Uterus (tissue), 4 donors: ENCODE results near the gene SRRM2. TPM values are rescaled to one million over a fixed set of nuclear protein-coding genes. Genes with fewer than 3 reads are reported as not detected.

ENCODE experiments used
- DNase-seq, 2 donors: peaks; one replicate each; pipeline ENCODE4 v3.0.0-alpha.2; 2019 to 2020
- H3K27ac ChIP-seq, 2 donors: fragments of 200-600 bp; sonication (generic); 1 replicate in 1 of 2; 2 replicates in 1 of 2; pipeline ENCODE4 v1.5.1; 2016 to 2018
- H3K27me3 ChIP-seq, 2 donors: fragments of 200-600 bp; sonication (generic); one replicate each; pipeline ENCODE4 v1.5.1; 2018 to 2019; ENCODE audit warnings: control low read depth in 1 of 2
- H3K36me3 ChIP-seq, 2 donors: fragments of 200-600 bp; sonication (generic); one replicate each; pipeline ENCODE4 v1.5.1; 2019; ENCODE audit warnings: control low read depth in 1 of 2
- H3K4me1 ChIP-seq, 2 donors: fragments of 200-600 bp; sonication (generic); one replicate each; pipeline ENCODE4 v1.5.1; 2018 to 2019; ENCODE audit warnings: control low read depth in 1 of 2
- H3K4me3 ChIP-seq, 2 donors: fragments of 200-600 bp; sonication (generic); 1 replicate in 1 of 2; 2 replicates in 1 of 2; pipeline ENCODE4 v1.5.1; 2018 to 2019; ENCODE audit warnings: mild to moderate bottlenecking in 1 of 2
- H3K9me3 ChIP-seq, 2 donors: fragments of 200-600 bp; sonication (generic); one replicate each; pipeline ENCODE4 v1.5.1; 2019; ENCODE audit warnings: control low read depth in 1 of 2
- CTCF ChIP-seq, 4 experiments: fragments of 200-600 bp in 2 of 4; fragments of 450-650 bp in 2 of 4; sonication (generic) in 2 of 4; IDR thresholded peaks; one replicate each; pipeline ENCODE4 v1.5.1; 2016 to 2019; ENCODE audit warnings: antibody characterized with exemption in 4 of 4, mild to moderate bottlenecking in 2 of 4, moderate library complexity in 1 of 4
- POLR2A ChIP-seq, 2 donors: fragments of 450-650 bp; IDR thresholded peaks; one replicate each; pipeline ENCODE4 v1.6.1; 2016; ENCODE audit warnings: antibody characterized with exemption in 2 of 2, mild to moderate bottlenecking in 1 of 2, moderate library complexity in 1 of 2
- intact Hi-C: fragments of 100-400 bp; cut with DNase I; formaldehyde crosslinking; loops from one replicate; pipeline ENCODE4 v1.15.1; 2023; ENCODE audit warnings: low total_unique reads
- total RNA-seq, 4 donors: library from RNA; depleted of rRNA in 3 of 4; stranded (reverse); fragments of >200 nt in 3 of 4; gene quantifications; one replicate each; pipeline versions ENCODE4 v1.1.0 to v1.2.4, GENCODE V29; 2014 to 2023
- donor health status: DM: yes; HTN: yes; CAD: no.

SRRM2 gene
- total RNA-seq, 4 donors from 2014 or later: 92.7 to 900 (median 121) TPM

- intact Hi-C loops: no loop called here
- DNase-seq: no peak
Observed at GRCh38 chr16:2724816-2725348, 27.6 kb upstream of the SRRM2 start.

DNA sequence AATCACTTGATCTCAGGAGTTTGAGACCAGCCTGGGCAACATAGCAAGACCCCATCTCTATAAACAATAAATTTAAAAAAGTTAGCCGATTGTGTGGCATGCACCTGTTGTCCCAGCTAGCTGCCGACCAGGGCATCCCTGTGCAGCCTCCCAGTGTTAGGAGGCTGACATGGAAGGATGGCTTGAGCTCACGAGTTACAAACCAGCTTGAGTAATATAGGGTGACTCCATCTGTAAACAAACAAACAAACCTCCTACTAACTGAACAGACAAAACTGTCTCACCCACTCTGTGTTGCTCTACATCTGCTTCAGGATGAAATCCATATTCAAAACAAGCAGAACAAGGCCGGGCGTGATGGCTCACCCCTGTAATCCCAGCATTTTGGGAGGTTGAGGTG, 25.5 kb upstream of the SRRM2 start:
- TF ChIP-seq CTCF (IDR thresholded peaks at IDR 0.05) (no peak), POLR2A (IDR thresholded peaks at IDR 0.05) (no peak)
- intact Hi-C loops: no loop called here
- Histone ChIP-seq H3K27ac (no peak overlapping the region), H3K27me3 (no peaks in the 10 kb centered on the region), H3K9me3 (no peaks in the 10 kb centered on the region), H3K4me3 (no peak overlapping the region), H3K36me3 (no peaks in the 10 kb centered on the region), H3K4me1 (no peaks in the 10 kb centered on the region)
- no peak for DNase-seq

More at GRCh38 chr16:2724816-2725348, 27.6 kb upstream of the SRRM2 start:
- H3K9me3 ChIP-seq: no peaks in the 10 kb centered on the region
- H3K27ac ChIP-seq: no peak overlapping the region
- no peak overlapping the region for H3K4me3 ChIP-seq
- TF ChIP-seq CTCF (IDR thresholded peaks at IDR 0.05): no peak
- TF ChIP-seq POLR2A (IDR thresholded peaks at IDR 0.05): no peak
- H3K4me1 ChIP-seq: no peaks in the 10 kb centered on the region
- no peaks in the 10 kb centered on the region for H3K27me3 ChIP-seq
- no peaks in the 10 kb centered on the region for H3K36me3 ChIP-seq

DNA sequence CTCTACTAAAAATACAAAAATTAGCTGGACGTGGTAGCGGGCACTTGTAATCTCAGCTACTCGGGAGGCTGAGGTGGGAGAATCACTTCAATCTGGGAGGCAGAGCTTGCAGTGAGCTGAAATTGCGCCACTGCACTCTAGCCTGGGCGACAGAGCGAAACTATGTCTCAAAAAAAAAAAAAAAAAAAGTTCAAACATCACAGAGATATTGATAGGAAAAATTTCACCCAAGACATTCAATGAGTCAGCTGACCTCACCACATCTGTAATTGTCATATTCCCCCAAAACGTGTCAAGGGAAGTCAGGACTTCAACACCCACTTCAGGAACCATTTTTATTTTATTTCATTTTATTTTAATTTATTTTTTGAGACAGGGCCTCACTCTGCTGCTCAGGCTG, 24.4 kb upstream of the SRRM2 start:
- no peak for DNase-seq
- no peaks in the 10 kb centered on the region for H3K4me1 ChIP-seq
- H3K4me3 ChIP-seq: no peak overlapping the region
- TF ChIP-seq CTCF (IDR thresholded peaks at IDR 0.05) (no peak), POLR2A (IDR thresholded peaks at IDR 0.05) (no peak)
- no peaks in the 10 kb centered on the region for H3K9me3 ChIP-seq
- H3K27me3 ChIP-seq: no peaks in the 10 kb centered on the region
- intact Hi-C loops: no loop called here
- no peak overlapping the region for H3K27ac ChIP-seq
- H3K36me3 ChIP-seq: no peaks in the 10 kb centered on the region

DNA sequence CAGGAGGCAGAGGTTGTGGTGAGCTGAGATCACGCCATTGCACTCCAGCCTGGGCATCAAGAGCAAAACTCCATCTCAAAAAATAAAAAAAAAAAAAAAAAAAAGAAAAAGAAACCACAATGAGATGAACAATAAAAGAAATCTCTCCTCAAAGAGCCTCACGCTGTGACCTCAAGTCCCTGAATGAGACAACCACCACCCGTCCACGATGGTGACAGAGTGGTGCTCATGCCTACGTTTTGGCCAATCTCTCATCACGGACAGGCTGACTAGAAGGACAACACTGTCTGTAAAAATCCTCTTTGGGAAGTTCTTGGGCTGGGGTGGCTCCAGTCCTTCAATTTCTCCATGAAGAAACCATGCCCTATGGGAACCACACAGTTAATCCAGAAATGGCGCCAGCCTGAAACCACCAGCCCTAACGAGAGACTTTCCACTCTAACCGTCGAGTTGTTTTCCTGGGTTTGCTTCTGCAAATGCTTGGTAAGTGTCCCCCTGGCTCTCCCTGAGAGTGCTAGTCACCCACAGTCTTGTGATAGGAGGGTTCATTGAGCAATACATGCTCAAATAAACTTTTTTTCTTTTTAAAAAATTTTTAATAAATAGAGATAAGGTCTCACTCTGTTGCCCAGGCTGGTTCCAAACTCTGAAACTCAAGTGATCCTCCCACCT, 17.5 kb upstream of the SRRM2 start:
- no peaks in the 10 kb centered on the region for H3K4me1 ChIP-seq
- intact Hi-C loops: no loop called here
- H3K36me3 ChIP-seq: no peaks in the 10 kb centered on the region
- no peak for DNase-seq
- TF ChIP-seq POLR2A (IDR thresholded peaks at IDR 0.05) (no peak), CTCF (IDR thresholded peaks at IDR 0.05) (no peak)
- H3K4me3 ChIP-seq: no peak overlapping the region
- no peaks in the 10 kb centered on the region for H3K27me3 ChIP-seq
- no peaks in the 10 kb centered on the region for H3K9me3 ChIP-seq
- H3K27ac ChIP-seq: no peak overlapping the region

- Histone ChIP-seq H3K27ac (no peak overlapping the region), H3K4me3 (no peak overlapping the region), H3K9me3 (no peaks in the 10 kb centered on the region), H3K27me3 (no peaks in the 10 kb centered on the region), H3K36me3 (no peaks in the 10 kb centered on the region), H3K4me1 (no peaks in the 10 kb centered on the region)
- intact Hi-C loops: no loop called here
- TF ChIP-seq POLR2A (IDR thresholded peaks at IDR 0.05): no peak
- TF ChIP-seq CTCF (IDR thresholded peaks at IDR 0.05): no peak
- DNase-seq: no peak
Observed at GRCh38 chr16:2736476-2737237, 15.8 kb upstream of the SRRM2 start.
